IMR-90 (cell line): ENCODE results near the gene ADARB2. TPM values are rescaled to one million over a fixed set of nuclear protein-coding genes. Genes with fewer than 3 reads are reported as not detected.

Experiments used
- ATAC-seq: fragments of 200-7000 bp; cut with Tn5 transposase; 2 replicates; pipeline ENCODE4 v1.9.1; 2020; ENCODE audit warnings: low read depth, mild to moderate bottlenecking, moderate library complexity
- BruUV-seq: library from RNA; stranded (reverse); fragments of 400-500 nt; replicated peaks from 2 replicates; lab custom pipeline; 2021; lab: Mats Ljungman, UMichigan
- CTCF ChIA-PET: fragments of 300-600 bp; formaldehyde crosslinking; extraction: SDS; loops from one replicate; lab custom pipeline; 2021; ENCODE audit warnings: antibody characterized with exemption; lab: Yijun Ruan, JAX
- POLR2A ChIA-PET: fragments of 300-600 bp; sonication (Branson Sonifier 250); formaldehyde crosslinking; loops from one replicate; lab custom pipeline; 2022; ENCODE audit warnings: antibody characterized with exemption; ENCODE audit not compliant: unreplicated experiment; lab: Charles Lee
- DNase-seq: peaks from one replicate; pipeline ENCODE4 v3.0.0; 2013
- H2AFZ ChIP-seq: replicated peaks from 2 replicates; pipeline ENCODE3; 2013; ENCODE audit warnings: low read length, mild to moderate bottlenecking; ENCODE audit not compliant: poor library complexity
- H2AK5ac ChIP-seq: 2 replicates; pipeline ENCODE4 v1.6.1; 2013; ENCODE audit warnings: low read depth, low read length, inconsistent platforms
- H2AK9ac ChIP-seq: replicated peaks from 2 replicates; pipeline ENCODE3; 2013; ENCODE audit warnings: mild to moderate bottlenecking, low read depth, low read length, moderate library complexity; ENCODE audit not compliant: poor library complexity
- H2BK120ac ChIP-seq: 2 replicates; pipeline ENCODE4 v1.6.1; 2013; ENCODE audit warnings: low read depth, low read length, inconsistent platforms
- H2BK15ac ChIP-seq: 3 replicates; pipeline ENCODE4 v1.6.1; 2013; ENCODE audit warnings: low read depth, low read length, inconsistent platforms
- H2BK20ac ChIP-seq: 2 replicates; pipeline ENCODE4 v1.6.1; 2013; ENCODE audit warnings: low read depth, mild to moderate bottlenecking, inconsistent platforms, low read length, moderate library complexity
- H2BK5ac ChIP-seq: 2 replicates; pipeline ENCODE4 v1.6.1; 2013; ENCODE audit warnings: mild to moderate bottlenecking, low read depth, low read length, inconsistent platforms; ENCODE audit not compliant: poor library complexity, severe bottlenecking
- H3K14ac ChIP-seq: replicated peaks from 2 replicates; pipeline ENCODE4 v1.6.1; 2013; ENCODE audit warnings: low read depth, low read length, inconsistent platforms
- H3K18ac ChIP-seq: 2 replicates; pipeline ENCODE4 v1.6.1; 2013; ENCODE audit warnings: low read depth, low read length, control low read depth
- H3K23ac ChIP-seq: 2 replicates; pipeline ENCODE4 v1.6.1; 2013; ENCODE audit warnings: low read depth, low read length, inconsistent platforms
- H3K27ac ChIP-seq: 2 replicates; pipeline ENCODE4 v1.5.1; 2013; ENCODE audit warnings: mild to moderate bottlenecking, control low read depth, low read length; ENCODE audit not compliant: insufficient read depth
- H3K27me3 ChIP-seq: 2 replicates; pipeline ENCODE4 v1.6.1; 2013; ENCODE audit warnings: low read length; ENCODE audit not compliant: control insufficient read depth, insufficient read depth
- H3K36me3 ChIP-seq: 2 replicates; pipeline ENCODE4 v1.6.1; 2013; ENCODE audit warnings: low read length, mixed read lengths; ENCODE audit not compliant: control insufficient read depth, insufficient read depth
- H3K4ac ChIP-seq: 2 replicates; pipeline ENCODE4 v1.6.1; 2013; ENCODE audit warnings: low read depth, low read length, inconsistent platforms
- H3K4me1 ChIP-seq: 2 replicates; pipeline ENCODE4 v1.6.1; 2013; ENCODE audit warnings: low read length, mixed read lengths; ENCODE audit not compliant: control insufficient read depth, insufficient read depth
- H3K4me2 ChIP-seq: 2 replicates; pipeline ENCODE4 v1.6.1; 2013; ENCODE audit warnings: low read depth, mild to moderate bottlenecking, control low read depth, low read length, moderate library complexity
- H3K4me3 ChIP-seq: 2 replicates; pipeline ENCODE4 v1.5.1; 2013; ENCODE audit warnings: low read depth, mild to moderate bottlenecking, control low read depth, low read length, moderate library complexity; ENCODE audit not compliant: insufficient read depth
- H3K56ac ChIP-seq: 2 replicates; pipeline ENCODE4 v1.6.1; 2013; ENCODE audit warnings: low read length, inconsistent platforms; ENCODE audit not compliant: insufficient read depth; ENCODE audit errors: extremely low read depth
- H3K79me1 ChIP-seq, 2 experiments: 2 replicates each; pipeline ENCODE4 v1.6.1; 2013; ENCODE audit warnings: low read length in 2 of 2, inconsistent platforms in 1 of 2, low read depth in 1 of 2
- H3K9ac ChIP-seq: 2 replicates; pipeline ENCODE4 v1.6.1; 2013; ENCODE audit warnings: low read depth, low read length, control low read depth
- H3K9me1 ChIP-seq: 2 replicates; pipeline ENCODE4 v1.6.1; 2013; ENCODE audit warnings: low read length, inconsistent platforms; ENCODE audit not compliant: insufficient read depth
- H3K9me3 ChIP-seq: 2 replicates; pipeline ENCODE4 v1.6.1; 2013; ENCODE audit warnings: low read length; ENCODE audit not compliant: control insufficient read depth, insufficient read depth
- H4K20me1 ChIP-seq: 2 replicates; pipeline ENCODE4 v1.6.1; 2013; ENCODE audit warnings: low read length, inconsistent platforms; ENCODE audit not compliant: insufficient read depth
- H4K5ac ChIP-seq: 2 replicates; pipeline ENCODE4 v1.6.1; 2013; ENCODE audit warnings: mild to moderate bottlenecking, low read depth, low read length, control low read depth
- H4K8ac ChIP-seq, 2 experiments: 2 replicates each; pipeline ENCODE4 v1.6.1; 2013; ENCODE audit warnings: low read depth in 2 of 2, low read length in 2 of 2, control low read depth in 1 of 2, inconsistent platforms in 1 of 2
- H4K91ac ChIP-seq: 2 replicates; pipeline ENCODE4 v1.6.1; 2013; ENCODE audit warnings: low read depth, low read length, inconsistent platforms; ENCODE audit not compliant: insufficient read depth
- NFE2L2 ChIP-seq: fragments of 150-350 bp; IDR thresholded peaks from 2 replicates; pipeline ENCODE4 v1.6.1; 2016; ENCODE audit warnings: low read depth, mild to moderate bottlenecking, low read length
- WGBS, 2 experiments: methylation state at CpG; one replicate each; pipeline versions ENCODE4 v1.1.5 to v1.1.7; 2013; ENCODE audit warnings: missing lambda C conversion rate in 2 of 2; ENCODE audit not compliant: insufficient read length in 1 of 2; ENCODE audit errors: extremely low coverage in 2 of 2; 5-methylcytosine and 5-hydroxymethylcytosine counted together
- dilution Hi-C: fragments of 300-500 bp; cut with HindIII; formaldehyde crosslinking; loops from one replicate; pipeline ENCODE4 v1.14.3; 2018; ENCODE audit warnings: low sequenced_read_pairs; ENCODE audit not compliant: unreplicated experiment
- in situ Hi-C: fragments of 300-500 bp; cut with MboI; formaldehyde crosslinking; loops from 3 replicates; pipeline ENCODE4 v1.14.3; 2019; ENCODE audit warnings: low sequenced_read_pairs, inconsistent platforms, mixed read lengths
- intact Hi-C: fragments of 100-400 bp; cut with micrococcal nuclease; formaldehyde crosslinking; loops from 2 replicates; pipeline ENCODE4 v1.10.0; 2022
- polyA plus RNA-seq, 3 experiments: library from polyadenylated mRNA; depleted of rRNA; stranded (reverse); fragments of >200 nt; gene quantifications; 2 replicates each; pipeline ENCODE4 v1.2.3, GENCODE V29; 2012; ENCODE audit warnings: low replicate concordance in 1 of 3
- total RNA-seq: library from RNA; depleted of rRNA; stranded (reverse); fragments of >200 nt; gene quantifications from 2 replicates; pipeline ENCODE4 v1.2.3, GENCODE V29; 2012

The ADARB2 gene
- total and polyA plus RNA-seq, 2 of the 4 experiments (the other 2 are of a cell fraction): not detected

DNA sequence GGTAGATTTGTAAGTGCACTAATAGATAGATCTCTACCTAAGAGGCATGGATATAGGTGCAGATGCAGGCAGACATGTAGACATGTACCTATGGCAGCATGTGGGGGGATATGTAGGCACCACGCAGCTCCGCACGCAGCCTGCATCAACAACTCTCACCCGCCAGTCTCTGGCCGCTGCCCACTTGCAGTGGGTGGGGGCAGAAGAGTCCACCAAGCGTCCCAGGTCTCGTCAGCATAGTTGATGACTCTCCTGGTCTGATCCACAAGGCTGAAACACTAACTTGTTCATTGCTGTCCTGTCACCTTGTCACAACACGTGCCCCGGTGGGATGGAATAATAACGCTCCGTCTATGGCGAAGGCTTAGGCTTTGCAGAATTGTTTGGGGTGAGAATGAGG is 252.0 kb downstream of the ADARB2 start:
- ChIA-PET POLR2A (no interaction called here), CTCF (no interaction called here)
- Histone ChIP-seq H2AFZ (no peak overlapping the region), H3K4me2 (no peak overlapping the region), H4K5ac (no peak overlapping the region), H2BK15ac (no peak overlapping the region), H3K4me3 (no peak overlapping the region), H3K18ac (no peak overlapping the region), H3K14ac (no peak overlapping the region), H2BK20ac (no peak overlapping the region), H3K27me3 (no peaks in the 10 kb centered on the region), H3K9ac (no peak overlapping the region), H2BK120ac (no peak overlapping the region), H4K8ac (no peak overlapping the region), H3K79me1 (no peaks in the 10 kb centered on the region), H3K27ac (no peak overlapping the region), H4K20me1 (no peaks in the 10 kb centered on the region), H3K4me1 (no peaks in the 10 kb centered on the region), H3K36me3 (no peaks in the 10 kb centered on the region), H3K56ac (no peak overlapping the region), H2AK5ac (no peak overlapping the region), H3K9me1 (no peaks in the 10 kb centered on the region), H4K91ac (no peak overlapping the region), H2BK5ac (no peak overlapping the region), H3K9me3 (peaks cover 28% of the 10 kb centered on the region), H3K23ac (no peak overlapping the region), H2AK9ac (no peak overlapping the region), H3K4ac (no peak overlapping the region)
- BruUV-seq: no TSS peak
- intact Hi-C loops: no loop called here
- in situ Hi-C loops: no loop called here
- dilution Hi-C loops: no loop called here
- no peak for TF ChIP-seq NFE2L2
- 75% methylated on average over 2 of the region's 12 CpGs; no CpG with 5 or more reads in 1 of the 2 experiments for whole genome bisulfite sequencing, 2 experiments
- ATAC-seq (no peak), DNase-seq (no peak)
